ENCODE results near the gene PTGS1. TPM values are rescaled to one million over a fixed set of nuclear protein-coding genes. Genes with fewer than 3 reads are reported as not detected.
A peak's percentile ranks its signal among the peaks of the same experiment; 100 is the strongest.

PTGS1 gene
- total and polyA plus RNA-seq, 2 of the 13 experiments (the other 11 are each of a cell fraction or from before 2014, with no cell fraction given), result 0.07 to 0.08 TPM

- TF ChIP-seq ZNF770 (CRISPR knock-in tag; IDR thresholded peaks at IDR 0.05), result no peak
- no peak for TF ChIP-seq ZBTB40 (IDR thresholded peaks at IDR 0.05)
- no peak for TF ChIP-seq ZBTB40 (CRISPR knock-in tag; IDR thresholded peaks at IDR 0.05)
- no peak for TF ChIP-seq ZNF652 (CRISPR knock-in tag; IDR thresholded peaks at IDR 0.05; ENCODE audit: borderline replicate concordance, low read depth)
- TF ChIP-seq ZKSCAN1 (IDR thresholded peaks at IDR 0.05; ENCODE audit: low read length), result peak; percentile 60; the same call in 1 of the 2 replicates
- TF ChIP-seq PPARG (CRISPR knock-in tag; conservative IDR thresholded peaks at IDR 0.05), result no peak
- TF ChIP-seq, protein P1, sequence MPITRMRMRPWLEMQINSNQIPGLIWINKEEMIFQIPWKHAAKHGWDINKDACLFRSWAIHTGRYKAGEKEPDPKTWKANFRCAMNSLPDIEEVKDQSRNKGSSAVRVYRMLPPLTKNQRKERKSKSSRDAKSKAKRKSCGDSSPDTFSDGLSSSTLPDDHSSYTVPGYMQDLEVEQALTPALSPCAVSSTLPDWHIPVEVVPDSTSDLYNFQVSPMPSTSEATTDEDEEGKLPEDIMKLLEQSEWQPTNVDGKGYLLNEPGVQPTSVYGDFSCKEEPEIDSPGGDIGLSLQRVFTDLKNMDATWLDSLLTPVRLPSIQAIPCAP (CRISPR knock-in tag; IDR thresholded peaks at IDR 0.05; ENCODE audit: low read depth), result no peak
Measured at GRCh38 chr9:122350577-122351355, 20.1 kb upstream of the PTGS1 start (continued).

All from HepG2 (cell line).